ENCODE measurements around the gene ADSL.

DNA sequence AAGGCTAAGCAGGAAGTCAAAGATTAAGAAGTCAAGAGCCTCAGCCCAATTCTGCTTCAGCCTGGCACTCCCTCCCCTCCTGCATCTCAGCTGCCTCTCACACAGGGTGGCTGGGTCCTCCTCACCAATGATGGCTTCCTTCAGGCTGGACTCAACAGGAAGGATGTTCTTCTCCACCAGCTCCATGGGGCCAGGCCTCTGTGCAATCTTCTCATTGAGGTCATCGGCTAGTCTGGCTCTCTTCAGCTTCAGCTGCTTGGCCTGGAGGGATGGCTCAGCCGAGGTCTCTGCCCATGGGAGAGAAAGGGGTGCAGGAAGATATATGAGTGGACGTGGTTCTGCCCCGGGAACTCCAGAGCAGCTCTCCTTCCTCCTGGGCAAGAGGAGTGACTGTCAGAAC is 83.2 kb downstream of the ADSL start:
- TF ChIP-seq POLR2A (IDR thresholded peaks at IDR 0.05): no peak
- TF ChIP-seq, protein P1, sequence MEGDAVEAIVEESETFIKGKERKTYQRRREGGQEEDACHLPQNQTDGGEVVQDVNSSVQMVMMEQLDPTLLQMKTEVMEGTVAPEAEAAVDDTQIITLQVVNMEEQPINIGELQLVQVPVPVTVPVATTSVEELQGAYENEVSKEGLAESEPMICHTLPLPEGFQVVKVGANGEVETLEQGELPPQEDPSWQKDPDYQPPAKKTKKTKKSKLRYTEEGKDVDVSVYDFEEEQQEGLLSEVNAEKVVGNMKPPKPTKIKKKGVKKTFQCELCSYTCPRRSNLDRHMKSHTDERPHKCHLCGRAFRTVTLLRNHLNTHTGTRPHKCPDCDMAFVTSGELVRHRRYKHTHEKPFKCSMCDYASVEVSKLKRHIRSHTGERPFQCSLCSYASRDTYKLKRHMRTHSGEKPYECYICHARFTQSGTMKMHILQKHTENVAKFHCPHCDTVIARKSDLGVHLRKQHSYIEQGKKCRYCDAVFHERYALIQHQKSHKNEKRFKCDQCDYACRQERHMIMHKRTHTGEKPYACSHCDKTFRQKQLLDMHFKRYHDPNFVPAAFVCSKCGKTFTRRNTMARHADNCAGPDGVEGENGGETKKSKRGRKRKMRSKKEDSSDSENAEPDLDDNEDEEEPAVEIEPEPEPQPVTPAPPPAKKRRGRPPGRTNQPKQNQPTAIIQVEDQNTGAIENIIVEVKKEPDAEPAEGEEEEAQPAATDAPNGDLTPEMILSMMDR (IDR thresholded peaks at IDR 0.05): no peak
